Hepatic stellate cell (primary cell): ENCODE data around the gene AOC1.

ENCODE experiments used
- DNase-seq: peaks from one replicate; pipeline ENCODE4 v3.0.0; 2011; ENCODE audit warnings: low spot score

Gene AOC1

GRCh38 chr7:150858236-150859197, 6.2 kb downstream of the AOC1 start:
- no peak for DNase-seq

GRCh38 chr7:150860291-150860977, 8.1 kb downstream of the AOC1 start:
- DNase-seq = no peak

GRCh38 chr7:150860978-150861295, 8.6 kb downstream of the AOC1 start:
- DNase-seq = no peak

DNA sequence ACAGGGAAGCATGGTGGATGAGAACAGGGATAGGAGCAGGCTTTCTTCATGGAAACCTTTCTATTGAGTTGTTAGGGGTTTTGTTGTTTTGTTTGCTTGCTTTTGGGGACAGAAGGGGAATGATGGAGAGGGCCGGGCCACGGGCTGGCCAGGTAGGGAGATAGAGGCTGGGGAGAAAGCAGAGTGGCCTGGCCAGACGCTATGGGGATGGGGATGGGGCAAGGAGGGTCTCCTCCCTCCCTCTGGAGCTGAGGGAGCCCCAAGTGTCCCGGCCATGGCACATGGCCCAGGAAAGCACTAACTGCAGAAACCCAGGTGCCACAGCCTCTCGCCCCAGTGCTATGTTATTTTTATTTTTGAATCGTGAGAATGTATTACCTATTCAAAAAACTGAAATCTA, 10.0 kb downstream of the AOC1 start:
- DNase-seq = no peak

DNA sequence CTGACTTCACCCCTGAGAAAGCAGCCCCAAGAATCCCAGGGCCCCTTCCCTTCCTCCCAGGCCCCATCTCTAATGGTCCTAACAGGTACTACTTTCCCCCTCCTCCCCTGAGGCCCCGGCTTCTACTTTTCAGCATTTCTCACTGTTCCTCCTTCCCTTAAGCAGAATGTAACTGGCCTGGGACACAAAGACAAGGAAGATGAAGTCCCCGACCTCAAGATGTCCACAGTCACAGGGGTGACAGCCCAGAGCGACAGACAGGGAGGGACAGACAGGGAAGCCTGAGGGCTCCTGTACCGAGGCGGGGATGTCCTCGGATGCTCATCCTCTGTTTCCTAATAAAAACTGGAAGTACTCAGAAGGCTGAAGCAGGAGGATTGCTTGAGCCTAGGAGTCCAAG, 11.6 kb downstream of the AOC1 start:
- DNase-seq = no peak

- no peak for DNase-seq
Observed at GRCh38 chr7:150866932-150867564, 14.7 kb downstream of the AOC1 start.

DNA sequence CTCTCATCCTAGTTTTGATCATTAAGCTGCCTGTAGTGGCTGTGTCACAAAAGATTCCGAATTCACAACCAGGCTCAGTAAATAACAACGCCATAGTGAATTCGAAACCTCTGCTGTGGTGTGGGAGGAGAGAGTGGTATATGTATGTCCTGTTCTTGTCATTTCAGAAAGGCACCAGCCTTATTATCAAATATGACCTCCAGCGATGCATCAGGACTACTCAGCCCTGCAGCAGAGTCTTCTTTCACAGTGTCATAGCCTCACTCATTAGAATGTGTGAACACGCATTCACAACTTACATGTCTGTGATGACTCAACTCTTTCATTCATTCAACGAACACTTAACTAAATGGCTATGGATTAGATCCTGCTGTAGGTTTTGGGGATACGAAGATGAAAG, 15.3 kb downstream of the AOC1 start:
- DNase-seq = no peak

DNA sequence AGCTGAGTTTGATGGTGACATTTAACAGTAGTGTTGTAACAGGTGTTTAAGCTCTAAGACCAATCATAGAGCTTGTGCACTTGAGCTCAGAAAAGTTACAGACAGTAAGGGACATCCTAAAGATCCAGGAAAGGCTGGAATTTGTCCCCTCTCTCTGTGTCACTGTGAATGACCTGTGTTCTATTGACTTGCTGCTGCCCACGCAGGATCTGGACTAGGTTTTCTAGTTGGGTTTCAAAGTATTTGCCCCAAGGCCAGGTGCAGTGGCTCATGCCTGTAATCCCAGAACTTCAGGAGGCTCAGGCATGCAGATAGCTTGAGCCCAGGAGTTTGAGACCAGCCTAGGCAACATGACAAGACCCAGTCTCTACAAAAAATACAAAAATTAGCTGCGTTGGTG, 17.1 kb downstream of the AOC1 start:
- DNase-seq = no peak

DNA sequence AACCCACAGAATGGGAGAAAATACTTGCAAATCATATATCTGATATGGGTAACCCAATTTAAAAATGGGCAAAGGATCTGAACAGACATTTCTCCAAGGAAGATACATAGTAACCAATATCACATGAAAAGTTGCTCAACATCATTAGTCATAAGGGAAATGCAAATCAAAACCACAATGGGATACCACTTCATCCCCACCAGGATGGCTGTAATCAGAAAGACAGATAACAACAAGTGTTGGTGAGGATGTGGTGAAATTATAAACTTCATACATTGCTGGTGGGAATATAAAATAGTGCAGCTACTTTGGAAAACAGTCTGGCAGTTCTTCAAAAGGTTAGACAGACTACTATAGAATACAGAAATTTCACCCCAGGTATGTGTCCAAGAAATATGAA, 19.3 kb downstream of the AOC1 start:
- no peak for DNase-seq

GRCh38 chr7:150874401-150875198, 22.3 kb downstream of the AOC1 start:
- no peak for DNase-seq

DNA sequence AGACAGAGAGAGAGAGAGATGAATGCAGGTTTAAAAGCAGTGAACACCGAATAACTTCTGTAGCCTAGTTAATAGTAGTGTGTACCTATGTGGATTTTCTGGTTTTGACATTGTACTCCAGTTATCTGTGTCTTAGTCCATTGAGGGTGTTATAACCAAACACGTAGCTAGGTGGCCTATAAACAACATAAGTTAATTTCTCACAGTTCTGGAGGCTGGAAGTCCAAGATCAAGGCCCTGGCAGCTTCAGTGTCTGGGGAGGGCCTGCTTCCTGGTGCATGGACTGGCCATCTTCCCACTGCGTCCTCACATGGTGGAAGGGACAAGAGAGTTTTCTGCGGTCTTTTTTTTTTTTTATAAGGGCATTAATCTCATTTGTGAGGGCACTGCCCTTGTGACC, 23.5 kb downstream of the AOC1 start:
- DNase-seq = no peak

DNA sequence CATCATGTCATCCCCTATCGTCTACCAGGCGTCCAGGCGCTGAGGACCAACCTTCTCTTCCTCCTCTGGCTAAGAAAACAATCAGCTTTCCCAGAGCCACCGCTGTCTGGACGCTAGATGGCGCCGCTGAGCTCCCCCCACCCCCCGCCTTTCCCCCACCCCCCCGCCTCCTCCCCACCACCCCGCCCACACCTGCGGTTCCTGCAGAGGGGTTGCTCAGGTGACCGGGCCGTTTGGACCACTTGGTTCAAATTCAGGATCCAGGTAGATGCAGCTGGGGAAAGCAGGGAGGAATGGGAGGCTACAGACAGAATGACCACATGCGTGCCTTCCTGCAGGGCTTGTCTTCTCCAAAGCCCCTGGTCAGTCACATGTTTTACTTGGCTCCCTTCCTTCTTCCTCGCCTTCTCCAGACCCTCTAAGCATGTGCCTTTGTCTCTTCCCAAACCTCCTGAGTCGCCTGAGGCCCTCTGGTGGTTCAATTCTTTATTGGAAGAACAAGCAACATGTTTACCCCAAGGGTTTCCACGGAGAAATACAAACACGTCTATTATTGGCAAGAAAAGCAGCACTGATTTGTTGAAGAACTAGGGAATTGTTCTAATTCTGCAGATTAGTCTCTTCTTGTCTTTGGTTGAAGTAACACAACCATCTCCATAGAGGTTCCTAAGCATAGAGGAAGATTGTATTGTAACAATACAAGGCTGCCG, 24.7 kb downstream of the AOC1 start:
- DNase-seq = peak; percentile 61

DNA sequence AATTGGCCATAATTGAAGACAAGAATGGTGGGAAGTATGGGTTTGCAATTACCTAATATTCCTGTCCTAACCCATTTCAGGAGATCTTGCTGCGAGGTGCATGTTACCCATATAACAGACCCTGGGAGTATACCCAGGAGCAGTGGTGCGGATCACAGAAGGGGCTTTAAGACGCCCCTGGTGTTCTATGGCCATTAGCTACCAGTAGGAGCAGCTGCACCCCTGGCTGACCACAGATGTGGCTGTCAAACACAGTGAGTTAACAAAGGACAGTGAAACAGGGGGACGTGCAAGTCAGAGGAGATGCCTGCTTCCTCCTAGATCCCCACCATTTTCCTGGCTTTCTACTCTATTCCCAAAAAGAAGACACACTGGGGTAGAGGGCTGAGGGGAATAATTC, 25.2 kb downstream of the AOC1 start:
- DNase-seq = no peak

DNA sequence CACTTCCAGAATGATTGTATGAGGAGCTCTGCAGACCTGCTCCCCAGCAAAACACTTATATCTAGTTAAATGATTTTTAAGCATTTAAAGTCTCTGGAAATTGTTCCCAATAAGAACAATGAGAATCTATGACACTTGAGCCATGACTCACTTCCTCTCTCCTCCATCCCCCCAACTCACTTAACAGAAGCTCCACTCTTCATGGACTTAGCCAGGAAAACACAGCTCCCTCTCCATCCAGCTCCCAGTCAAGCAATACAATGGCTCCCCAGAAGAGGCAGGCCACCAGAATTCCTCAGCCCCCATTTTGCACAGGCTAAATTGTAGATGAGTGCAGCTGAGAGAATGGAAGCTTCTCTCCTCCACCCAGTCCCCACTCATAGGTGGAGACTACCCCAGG, 27.0 kb downstream of the AOC1 start:
- DNase-seq = no peak

DNA sequence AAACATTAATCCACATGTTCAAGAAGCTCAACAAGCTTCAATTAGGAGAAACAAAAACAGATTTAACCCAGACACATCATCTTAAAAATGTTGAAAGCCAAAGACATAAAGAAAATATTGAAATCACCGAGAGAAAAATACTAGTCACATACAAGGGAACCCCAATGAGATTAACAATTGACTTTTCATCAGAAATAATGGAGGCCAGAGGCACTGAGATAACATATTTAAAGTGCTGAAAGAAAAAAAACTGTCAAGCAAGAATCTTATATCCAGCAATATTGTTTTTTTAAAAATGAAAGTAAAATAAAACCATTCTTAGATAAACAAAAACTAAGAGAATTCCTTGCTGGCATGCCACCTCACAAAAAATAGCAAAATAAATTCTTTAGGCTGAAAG, 28.9 kb downstream of the AOC1 start:
- DNase-seq = no peak

DNA sequence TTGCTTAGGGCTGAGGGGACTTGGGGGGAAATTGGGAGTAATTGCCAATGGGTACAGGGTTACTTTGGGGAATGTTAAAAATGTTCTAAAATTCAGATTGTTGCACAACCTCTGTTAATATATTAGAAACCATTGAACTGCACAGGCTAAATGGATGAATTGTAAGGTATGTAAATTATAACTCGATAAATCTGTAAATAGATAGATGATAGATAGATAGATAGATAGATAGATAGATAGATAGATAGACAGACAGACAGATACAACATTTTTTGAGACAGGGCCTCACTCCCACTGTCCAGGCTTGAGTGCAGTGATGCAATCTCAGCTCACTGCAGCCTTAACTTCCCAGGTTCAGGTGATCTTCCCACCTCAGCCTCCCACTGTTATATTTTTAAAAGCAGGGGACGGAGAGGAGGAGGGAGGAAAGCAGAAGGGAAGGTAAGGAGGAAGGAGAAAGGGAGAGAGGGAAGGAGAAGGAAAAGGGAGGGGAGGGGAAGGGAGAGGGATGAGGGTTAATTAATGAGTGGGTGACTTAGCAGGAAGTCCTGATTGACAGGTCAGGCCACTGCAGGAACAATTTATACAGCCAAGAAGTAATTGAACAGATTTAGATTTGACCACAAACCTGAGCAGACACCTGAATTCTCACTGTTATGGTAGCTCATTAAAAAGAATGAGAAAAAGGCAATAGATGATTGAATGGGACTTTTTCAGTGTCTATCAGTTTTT, 38.7 kb downstream of the AOC1 start:
- no peak for DNase-seq

DNA sequence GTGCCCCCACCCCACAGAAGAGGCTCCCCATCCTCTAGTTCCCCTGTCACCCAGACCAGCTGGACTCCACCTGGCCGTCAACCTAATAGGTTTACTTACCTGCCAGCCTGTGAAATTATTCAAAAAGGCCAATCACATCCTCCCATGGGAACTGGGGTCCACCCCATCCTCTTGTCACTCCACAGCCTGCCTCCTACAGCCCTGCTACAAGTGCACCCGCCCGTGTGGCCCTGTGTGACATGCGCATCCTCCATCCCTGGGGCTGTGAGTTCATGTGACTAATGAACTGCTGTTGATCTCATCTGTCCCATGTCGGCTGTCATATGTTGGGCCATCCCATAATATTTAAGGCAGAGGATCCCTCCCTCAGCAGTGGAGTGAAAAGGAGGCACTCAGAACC, 39.4 kb downstream of the AOC1 start:
- DNase-seq = no peak

- DNase-seq = no peak
Observed at GRCh38 chr7:150895809-150896208, 43.5 kb downstream of the AOC1 start.

DNA sequence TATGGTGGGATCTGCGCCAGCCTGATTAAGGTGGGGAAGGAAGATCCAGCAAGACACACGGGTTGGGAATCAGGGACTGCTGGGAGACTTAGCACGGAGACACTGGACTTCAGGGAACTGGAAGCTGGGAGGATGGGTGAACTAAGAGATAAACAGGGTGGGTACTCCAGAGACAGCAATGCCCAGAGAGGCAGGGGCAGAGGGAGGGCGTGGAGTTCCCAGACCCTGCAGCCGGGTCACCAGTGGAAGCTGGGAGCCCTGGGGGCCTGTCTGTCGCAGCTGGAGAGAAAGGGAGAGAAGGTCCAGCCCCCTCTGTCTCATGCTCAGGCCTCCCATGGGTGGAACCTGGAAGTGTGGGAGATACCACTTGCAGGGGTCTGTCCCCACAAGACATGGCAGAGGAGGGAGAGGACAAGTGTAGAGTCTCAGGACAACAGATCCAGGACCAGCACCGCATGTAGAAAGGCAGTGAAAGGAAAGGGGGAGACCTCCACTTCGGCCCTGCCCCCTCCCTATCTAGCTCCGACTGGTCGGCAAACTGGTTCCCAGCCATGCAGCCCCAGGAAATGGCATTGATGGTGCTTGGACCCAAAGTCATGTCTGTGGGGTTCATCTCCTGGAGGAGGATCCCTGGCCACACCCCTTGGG, 44.4 kb downstream of the AOC1 start:
- no peak for DNase-seq
